Esophagus squamous epithelium (tissue), 5 donors: ENCODE measurements around the gene BBS5. TPM values are rescaled to one million over a fixed set of nuclear protein-coding genes. Genes with fewer than 3 reads are reported as not detected.
"Not testable (repeated sequence)": the region's sequence is repeated elsewhere in the genome, so short reads cannot be mapped to it uniquely, and the experiment has no call there.

Source experiments
- DNase-seq: peaks from one replicate; lab custom pipeline; 2025; lab: John Stamatoyannopoulos, UW
- H3K27ac ChIP-seq, 4 donors: fragments of 200-600 bp; sonication (generic); one replicate each; pipeline ENCODE4 v1.5.1; 2016 to 2019; ENCODE audit warnings: mild to moderate bottlenecking in 1 of 4
- H3K27me3 ChIP-seq, 4 donors: fragments of 200-600 bp; sonication (generic); 1 replicate in 3 of 4; 2 replicates in 1 of 4; pipeline versions ENCODE4 v1.5.1 to v1.6.0; 2017 to 2021; ENCODE audit warnings: antibody characterized with exemption in 1 of 4
- H3K36me3 ChIP-seq, 3 donors: fragments of 200-600 bp; sonication (generic); one replicate each; pipeline ENCODE4 v1.5.1; 2016 to 2019
- H3K4me1 ChIP-seq, 3 donors: fragments of 200-600 bp; sonication (generic); one replicate each; pipeline ENCODE4 v1.5.1; 2017 to 2019
- H3K4me3 ChIP-seq, 4 donors: fragments of 200-600 bp; sonication (generic); 1 replicate in 3 of 4; 2 replicates in 1 of 4; pipeline ENCODE4 v1.5.1; 2016 to 2019; ENCODE audit warnings: mild to moderate bottlenecking in 2 of 4, moderate library complexity in 1 of 4
- H3K9me3 ChIP-seq, 3 donors: fragments of 200-600 bp; sonication (generic); one replicate each; pipeline ENCODE4 v1.5.1; 2016 to 2019
- CTCF ChIP-seq, 6 experiments: fragments of 450-650 bp in 4 of 6; fragments of 200-600 bp in 2 of 6; sonication (generic) in 2 of 6; IDR thresholded peaks; one replicate each; pipeline ENCODE4 v1.5.1; 2016 to 2019; ENCODE audit warnings: antibody characterized with exemption in 6 of 6, mild to moderate bottlenecking in 4 of 6, moderate library complexity in 4 of 6
- POLR2A ChIP-seq, 4 donors: fragments of 450-650 bp; IDR thresholded peaks; one replicate each; pipeline ENCODE4 v1.6.1; 2017; ENCODE audit warnings: antibody characterized with exemption in 4 of 4, mild to moderate bottlenecking in 4 of 4, moderate library complexity in 3 of 4
- WGBS, 2 donors: methylation state at CpG; one replicate each; pipeline ENCODE4 v1.1.5; 2018; 5-methylcytosine and 5-hydroxymethylcytosine counted together
- intact Hi-C: fragments of 100-400 bp; cut with DNase I; formaldehyde crosslinking; loops from one replicate; pipeline ENCODE4 v1.15.0; 2022
- total RNA-seq, 4 donors: library from RNA; depleted of rRNA; stranded (reverse); fragments of >200 nt; gene quantifications; one replicate each; pipeline ENCODE4 v1.1.0, GENCODE V29; 2016
- donor health status: DM: yes; HTN: yes; CAD: no.

Gene BBS5
- total RNA-seq = 1 to 10 TPM; 1.4 to 7.1 (median 2.6) TPM

- H3K27ac ChIP-seq = peak within 1 kb of the TSS; percentile 65 to 83 (median 80)
- peaks cover 0 to 24% (median 0%) of the 10 kb centered on the region in 3 donors for H3K36me3 ChIP-seq
- H3K4me3 ChIP-seq = peak within 1 kb of the TSS; percentile 64 to 92 (median 83)
- TF ChIP-seq CTCF (IDR thresholded peaks at IDR 0.05) (peak; percentile 12 to 50 (median 32)), POLR2A (IDR thresholded peaks at IDR 0.05) (no peak)
- peaks cover 8 to 15% (median 10%) of the 10 kb centered on the region in 3 donors for H3K4me1 ChIP-seq
- no peaks in the 10 kb centered on the region for H3K27me3 ChIP-seq
- DNase-seq = peak; percentile 11
- 0% methylated on average over 1 to 4 of the region's 71 CpGs for WGBS, 2 donors
- no peaks in the 10 kb centered on the region for H3K9me3 ChIP-seq
- intact Hi-C loops = no loop called here
Measured at GRCh38 chr2:169479257-169480078, at the start of gene BBS5. BBS5 (plus strand) TSS chr2:169479494; CDS start chr2:169479554, 60 bp downstream.

DNA sequence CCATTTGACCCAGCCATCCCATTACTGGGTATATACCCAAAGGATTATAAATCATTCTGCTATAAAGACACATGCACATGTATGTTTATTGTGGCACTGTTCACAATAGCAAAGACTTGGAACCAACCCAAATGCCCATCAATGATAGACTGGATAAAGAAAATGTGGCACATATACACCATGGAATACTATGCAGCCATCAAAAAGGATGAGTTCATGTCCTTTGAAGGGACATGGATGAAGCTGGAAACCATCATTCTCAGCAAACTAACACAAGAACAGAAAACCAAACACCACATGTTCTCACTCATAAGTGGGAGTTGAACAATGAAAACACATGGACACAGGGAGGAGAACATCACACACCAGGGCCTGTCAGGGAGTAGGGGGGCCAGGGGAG is 47.5 kb upstream of the BBS5 start:
- intact Hi-C loops, H3K36me3 ChIP-seq, H3K9me3 ChIP-seq, H3K4me3 ChIP-seq, DNase-seq, H3K27me3 ChIP-seq, H3K27ac ChIP-seq, H3K4me1 ChIP-seq: not testable (repeated sequence)

DNA sequence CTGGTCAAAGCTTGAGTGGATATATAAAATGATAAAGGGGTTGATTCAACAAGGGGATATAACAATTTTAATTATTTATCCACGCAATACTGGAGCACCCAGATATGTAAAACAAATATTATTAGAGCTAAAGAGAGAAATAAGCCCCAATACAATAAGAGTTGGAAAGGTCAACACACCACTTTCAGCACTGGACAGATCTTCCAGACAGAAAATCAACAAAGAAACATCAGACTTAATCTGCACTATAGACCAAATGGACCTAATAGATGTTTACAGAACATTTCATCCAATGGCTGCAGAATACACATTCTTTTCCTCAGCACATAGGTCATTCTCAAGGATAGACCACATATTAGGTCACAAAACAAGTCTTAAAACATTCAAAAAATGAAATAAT is 45.1 kb upstream of the BBS5 start:
- 33 to 57% methylated on average over 1 of the region's 1 CpG for WGBS, 2 donors
- H3K36me3 ChIP-seq, H3K4me1 ChIP-seq, DNase-seq, H3K9me3 ChIP-seq, intact Hi-C loops, H3K27ac ChIP-seq, H3K27me3 ChIP-seq, H3K4me3 ChIP-seq: not testable (repeated sequence)

- TF ChIP-seq CTCF (IDR thresholded peaks at IDR 0.05) (no peak), POLR2A (IDR thresholded peaks at IDR 0.05) (no peak)
- Histone ChIP-seq H3K36me3 (no peaks in the 10 kb centered on the region), H3K27ac (no peak overlapping the region), H3K4me1 (no peaks in the 10 kb centered on the region), H3K4me3 (no peak overlapping the region), H3K9me3 (no peaks in the 10 kb centered on the region), H3K27me3 (peaks cover 0 to 18% (median 0%) of the 10 kb centered on the region in 4 donors)
- no peak for DNase-seq
- WGBS, 2 donors = 20 to 28% methylated on average over 3 of the region's 3 CpGs
- intact Hi-C loops = no loop called here
Measured at GRCh38 chr2:169438466-169439072, 40.7 kb upstream of the BBS5 start.

- Histone ChIP-seq H3K27ac (no peak overlapping the region), H3K27me3 (peaks cover 0 to 14% (median 0%) of the 10 kb centered on the region in 4 donors), H3K36me3 (no peaks in the 10 kb centered on the region), H3K4me3 (no peak overlapping the region), H3K9me3 (no peaks in the 10 kb centered on the region), H3K4me1 (no peaks in the 10 kb centered on the region)
- no peak for DNase-seq
- TF ChIP-seq POLR2A (IDR thresholded peaks at IDR 0.05) (no peak), CTCF (IDR thresholded peaks at IDR 0.05) (no peak)
- intact Hi-C loops = no loop called here
- WGBS, 2 donors = 84 to 86% methylated on average over 3 of the region's 3 CpGs
Measured at GRCh38 chr2:169439900-169440299, 39.4 kb upstream of the BBS5 start.

DNA sequence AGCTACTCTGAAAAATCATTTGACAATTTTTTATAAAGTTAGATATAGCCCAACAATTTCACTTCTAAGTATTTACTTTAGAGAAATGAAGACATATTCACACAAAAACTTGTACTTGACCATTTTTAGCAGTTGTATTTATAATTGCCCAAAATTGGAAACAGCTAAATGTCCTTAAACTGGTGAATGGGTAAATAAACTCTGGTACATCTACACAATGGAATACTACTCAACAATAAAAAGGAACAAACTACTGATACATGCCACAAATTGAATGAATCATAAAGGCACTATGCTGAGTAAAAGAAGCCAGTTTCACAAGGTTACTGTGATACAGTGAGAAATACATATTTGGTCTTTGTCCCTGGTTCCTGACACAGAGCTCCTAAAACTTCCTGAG is 32.8 kb upstream of the BBS5 start:
- TF ChIP-seq CTCF (IDR thresholded peaks at IDR 0.05) (no peak), POLR2A (IDR thresholded peaks at IDR 0.05) (no peak)
- Histone ChIP-seq H3K4me1 (no peaks in the 10 kb centered on the region), H3K9me3 (no peaks in the 10 kb centered on the region), H3K36me3 (no peaks in the 10 kb centered on the region), H3K27me3 (peaks cover 0 to 7% (median 0%) of the 10 kb centered on the region in 4 donors), H3K27ac (no peak overlapping the region), H3K4me3 (no peak overlapping the region)
- intact Hi-C loops = no loop called here
- DNase-seq = no peak
